ENCODE results near the gene PLEKHN1.
"Not testable (repeated sequence)": the region's sequence is repeated elsewhere in the genome, so short reads cannot be mapped to it uniquely, and the experiment has no call there.

Gene PLEKHN1

GRCh38 chr1:1013105-1013921 is 47.0 kb downstream of the PLEKHN1 start, which contains the start of gene ISG15:
TSS of gene ISG15 (plus strand) at chr1:1013497. CDS start at chr1:1013574, 77 bp downstream.
- peak; percentile 81 for DNase-seq (ENCODE audit: low spot score)

GRCh38 chr1:1013922-1014648 is 47.8 kb downstream of the PLEKHN1 start:
- peak; percentile 50 for DNase-seq (ENCODE audit: low spot score)

GRCh38 chr1:1014799-1015681 is 48.8 kb downstream of the PLEKHN1 start:
- DNase-seq (ENCODE audit: low spot score), result no peak

GRCh38 chr1:1017397-1018320 is 51.4 kb downstream of the PLEKHN1 start:
- not testable (repeated sequence) for DNase-seq (ENCODE audit: low spot score)

- not testable (repeated sequence) for DNase-seq (ENCODE audit: low spot score)
Observed at GRCh38 chr1:1018321-1018685, 52.0 kb downstream of the PLEKHN1 start.

- peak; percentile 97 for DNase-seq (ENCODE audit: low spot score)
Observed at GRCh38 chr1:1019122-1019999, 53.1 kb downstream of the PLEKHN1 start.

- DNase-seq (ENCODE audit: low spot score), result peak; percentile 63
Observed at GRCh38 chr1:1020000-1020404, 53.7 kb downstream of the PLEKHN1 start, which contains the start of gene AGRN. TSS of gene AGRN (plus strand) at chr1:1020120. CDS start at chr1:1020173, 53 bp downstream.

GRCh38 chr1:1020415-1021009 is 54.2 kb downstream of the PLEKHN1 start:
- DNase-seq (ENCODE audit: low spot score), result no peak

GRCh38 chr1:1021010-1021919 is 55.0 kb downstream of the PLEKHN1 start:
- DNase-seq (ENCODE audit: low spot score), result peak; percentile 69

- no peak for DNase-seq (ENCODE audit: low spot score)
Observed at GRCh38 chr1:1021920-1022259, 55.6 kb downstream of the PLEKHN1 start.

- no peak for DNase-seq (ENCODE audit: low spot score)
Observed at GRCh38 chr1:1022302-1023009, 56.2 kb downstream of the PLEKHN1 start.

GRCh38 chr1:1023700-1024099 is 57.4 kb downstream of the PLEKHN1 start:
- DNase-seq (ENCODE audit: low spot score), result no peak

- DNase-seq (ENCODE audit: low spot score), result no peak
Observed at GRCh38 chr1:1024149-1024770, 58.0 kb downstream of the PLEKHN1 start.

- no peak for DNase-seq (ENCODE audit: low spot score)
Observed at GRCh38 chr1:1024771-1025699, 58.8 kb downstream of the PLEKHN1 start.

Measured in AG08395 (cell line).